Activated CD8-positive, alpha-beta memory T cell treated with anti-CD3 and anti-CD28 coated beads, Interleukin-2, amount 50 U/mL, for 24 hours (primary cell): Measurements from ENCODE around the gene KRTAP4-4.
"Not testable (repeated sequence)": the region's sequence is repeated elsewhere in the genome, so short reads cannot be mapped to it uniquely, and the experiment has no call there.

ENCODE experiments used
- DNase-seq: peaks from one replicate; pipeline ENCODE4 v3.0.0-alpha.2; 2020; ENCODE audit errors: extremely low read depth

Gene KRTAP4-4

GRCh38 chr17:41160648-41161047, at the start of gene KRTAP4-4:
KRTAP4-4 (minus strand) TSS chr17:41160748; CDS start chr17:41160691, 57 bp downstream.
- no peak for DNase-seq

GRCh38 chr17:41199421-41200078, 39.0 kb upstream of the KRTAP4-4 start:
- no peak for DNase-seq

- DNase-seq = no peak
These were observed 35.5 kb upstream of the KRTAP4-4 start for GRCh38 chr17:41196068-41196467.

GRCh38 chr17:41190328-41190727, 29.8 kb upstream of the KRTAP4-4 start:
- DNase-seq = no peak

- DNase-seq = not testable (repeated sequence)
These were observed 29.3 kb upstream of the KRTAP4-4 start, which contains the start of gene KRTAP9-1 for GRCh38 chr17:41189837-41190318. KRTAP9-1 (plus strand) TSS chr17:41189887; CDS start chr17:41189887, 0 bp downstream.

GRCh38 chr17:41186872-41187271, 26.3 kb upstream of the KRTAP4-4 start:
- no peak for DNase-seq

- no peak for DNase-seq
These were observed 24.5 kb upstream of the KRTAP4-4 start for GRCh38 chr17:41185001-41185400.

- DNase-seq = no peak
These were observed 24.0 kb upstream of the KRTAP4-4 start, which contains the start of gene KRTAP4-1 for GRCh38 chr17:41184480-41184961. KRTAP4-1 (minus strand) TSS chr17:41184911; CDS start chr17:41184854, 57 bp downstream.

GRCh38 chr17:41178843-41179616, 18.5 kb upstream of the KRTAP4-4 start:
- no peak for DNase-seq

GRCh38 chr17:41178341-41178740, 17.8 kb upstream of the KRTAP4-4 start:
- DNase-seq = no peak

GRCh38 chr17:41177727-41178271, 17.3 kb upstream of the KRTAP4-4 start, which contains the start of gene KRTAP4-2:
KRTAP4-2 (minus strand) TSS chr17:41178221; CDS start chr17:41178164, 57 bp downstream.
- DNase-seq = no peak

- DNase-seq = no peak
These were observed 16.3 kb upstream of the KRTAP4-4 start for GRCh38 chr17:41176744-41177387.

- no peak for DNase-seq
These were observed 11.3 kb upstream of the KRTAP4-4 start for GRCh38 chr17:41171886-41172285.

GRCh38 chr17:41168121-41168520, 7.6 kb upstream of the KRTAP4-4 start, which contains the start of gene KRTAP4-3:
KRTAP4-3 (minus strand) TSS chr17:41168221; CDS start chr17:41168172, 49 bp downstream.
- no peak for DNase-seq

GRCh38 chr17:41167561-41167960, 7.0 kb upstream of the KRTAP4-4 start:
- DNase-seq = no peak

- DNase-seq = no peak
These were observed 3.3 kb upstream of the KRTAP4-4 start for GRCh38 chr17:41163828-41164227.

- not testable (repeated sequence) for DNase-seq
These were observed 358 bp downstream of the KRTAP4-4 start for GRCh38 chr17:41160190-41160589.

GRCh38 chr17:41153856-41154255, 6.7 kb downstream of the KRTAP4-4 start:
- no peak for DNase-seq

- DNase-seq = no peak
These were observed 9.0 kb downstream of the KRTAP4-4 start for GRCh38 chr17:41151525-41151924.

- DNase-seq = no peak
These were observed 10.5 kb downstream of the KRTAP4-4 start for GRCh38 chr17:41150026-41150425.

- no peak for DNase-seq
These were observed 10.9 kb downstream of the KRTAP4-4 start, which contains the start of gene KRTAP4-5 for GRCh38 chr17:41149652-41149985. KRTAP4-5 (minus strand) TSS chr17:41149825; CDS start chr17:41149767, 58 bp downstream.
